NOMO-1 treated with DMSO at 0.1 percent for 48 hours (cell line): ENCODE data around the gene DNAJB8.

ENCODE experiments used
- DNase-seq: peaks from one replicate; lab custom pipeline; 2025; ENCODE audit not compliant: unreplicated experiment; lab: John Stamatoyannopoulos, UW

DNAJB8 gene

DNA sequence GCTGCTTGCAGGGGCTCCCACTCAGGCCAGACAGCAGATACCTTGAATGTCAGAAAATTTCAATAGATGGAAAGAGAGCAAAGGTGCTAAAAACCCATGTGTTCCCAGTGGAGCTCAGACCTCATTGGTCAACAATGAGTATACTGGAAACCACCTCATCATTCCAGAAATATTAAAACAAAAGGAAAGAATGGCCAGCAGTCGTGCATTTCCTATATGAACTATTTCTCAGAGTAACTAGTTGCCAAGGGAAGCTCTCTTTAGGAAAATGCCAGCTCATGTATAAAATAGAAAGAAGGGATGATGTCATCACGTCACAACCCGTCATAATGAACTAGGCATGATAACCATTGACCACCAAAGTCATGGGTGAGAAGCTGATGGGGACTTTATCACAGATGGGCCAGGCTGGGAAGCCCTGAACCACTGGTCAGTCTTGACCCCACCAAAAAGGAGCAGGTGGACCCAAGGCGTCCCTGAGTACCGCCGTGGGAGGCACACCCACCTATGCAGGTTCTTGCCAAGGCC lies 17.5 kb downstream of the DNAJB8 start:
- DNase-seq: no peak

DNA sequence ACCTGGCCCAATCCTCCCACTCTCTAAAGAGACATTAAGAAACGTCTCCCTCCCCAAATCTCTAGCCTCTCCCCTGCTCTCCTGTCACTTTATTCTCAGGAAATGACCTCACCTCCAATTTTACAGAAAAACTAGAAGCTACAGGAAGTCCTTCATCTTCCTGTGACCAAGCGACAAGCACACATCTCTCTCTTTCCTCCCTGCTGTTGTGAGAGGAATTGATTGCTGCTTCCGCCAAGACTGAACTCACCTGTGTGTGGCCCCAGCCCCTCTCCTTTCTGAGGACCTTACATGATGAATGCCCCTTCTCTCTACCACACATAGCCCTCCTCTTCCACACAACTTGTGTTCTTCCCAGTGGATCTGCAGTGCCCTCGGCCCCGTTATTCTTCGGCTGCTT lies 18.2 kb downstream of the DNAJB8 start:
- DNase-seq: peak; percentile 21

- no peak for DNase-seq
Measured at GRCh38 chr3:128447561-128448013, 19.1 kb downstream of the DNAJB8 start.

- no peak for DNase-seq
Measured at GRCh38 chr3:128446821-128447220, 19.9 kb downstream of the DNAJB8 start.

DNA sequence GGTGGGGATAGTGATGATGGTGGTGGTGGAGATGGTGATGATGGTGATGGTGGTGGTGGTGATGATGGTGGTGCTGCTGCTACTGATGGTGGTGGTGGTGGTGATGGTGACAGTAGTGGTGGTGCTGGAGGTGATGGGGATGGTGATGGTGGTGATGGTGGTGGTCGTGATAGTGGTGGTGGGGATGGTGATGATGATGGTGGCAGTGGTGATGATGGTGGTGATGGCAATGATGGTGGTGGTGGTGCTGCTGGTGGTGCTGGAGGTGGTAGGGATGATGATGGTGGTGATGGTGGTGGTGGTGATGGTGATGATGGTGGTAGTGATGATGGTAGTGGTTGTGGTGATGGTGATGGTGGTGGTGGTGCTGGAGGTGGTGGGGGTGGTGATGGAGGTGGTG lies 21.3 kb downstream of the DNAJB8 start:
- DNase-seq: no peak

DNA sequence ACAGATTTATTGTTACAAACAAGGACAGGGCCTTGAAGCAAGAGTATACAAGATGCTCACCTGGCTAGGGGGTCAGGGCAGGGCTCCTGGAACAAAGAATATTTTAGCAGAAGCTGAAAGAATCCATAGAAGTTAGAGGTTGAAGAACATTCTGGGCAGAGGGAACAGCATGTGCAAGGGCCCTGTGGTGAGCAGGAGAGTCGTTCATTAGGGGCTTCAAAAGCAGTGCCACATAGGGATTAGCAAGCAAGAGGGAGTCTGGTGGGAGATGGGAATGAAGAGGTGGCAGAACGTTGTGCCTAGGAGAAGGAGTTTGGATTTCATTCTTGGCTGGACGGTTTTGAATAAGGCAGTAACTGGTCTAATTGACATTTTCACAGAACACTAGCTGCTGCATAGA lies 22.9 kb downstream of the DNAJB8 start:
- no peak for DNase-seq

DNA sequence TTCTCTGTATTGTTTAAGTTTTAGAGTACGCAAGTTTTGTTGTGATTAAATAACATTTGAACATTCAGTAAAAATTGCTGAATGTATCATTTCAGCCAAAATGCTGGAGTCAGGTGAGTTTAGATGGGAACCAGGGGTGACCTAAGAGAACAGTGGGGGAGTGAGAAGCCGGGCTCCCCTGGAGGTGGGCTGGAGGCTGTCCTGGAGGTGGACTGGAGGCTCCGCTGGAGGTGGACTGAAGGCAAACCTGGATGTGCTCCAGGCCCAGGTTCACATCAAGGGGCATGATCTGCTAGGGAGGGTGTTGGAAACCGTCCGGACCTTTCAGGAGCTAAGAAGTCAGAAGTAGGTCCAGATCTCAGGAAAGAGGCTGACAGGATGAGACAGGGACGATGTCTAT lies 23.7 kb downstream of the DNAJB8 start:
- DNase-seq: no peak

GRCh38 chr3:128442070-128442469 lies 24.6 kb downstream of the DNAJB8 start:
- no peak for DNase-seq

DNA sequence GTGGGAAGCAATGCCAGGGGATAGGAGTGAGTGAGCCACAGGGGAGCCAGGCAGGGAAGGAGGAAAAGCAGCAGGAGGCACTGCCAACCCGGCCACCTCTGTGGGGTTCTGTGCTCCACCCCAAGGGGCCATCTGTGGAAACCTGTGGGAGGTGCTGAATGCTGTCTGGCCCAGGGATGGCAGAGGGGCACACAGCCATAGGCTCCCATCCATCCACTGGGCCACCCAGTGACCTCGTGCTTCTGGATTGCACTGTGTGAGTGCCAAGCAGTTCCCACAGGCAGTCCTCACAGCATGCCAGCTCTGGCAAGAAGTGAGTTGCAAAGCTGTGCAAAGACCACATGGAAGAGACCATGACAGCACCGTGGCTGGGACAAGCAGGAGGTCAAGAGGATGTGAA lies 27.5 kb downstream of the DNAJB8 start:
- DNase-seq: no peak

GRCh38 chr3:128438488-128439072 lies 28.1 kb downstream of the DNAJB8 start:
- no peak for DNase-seq

GRCh38 chr3:128436214-128436613 lies 30.5 kb downstream of the DNAJB8 start:
- no peak for DNase-seq

- no peak for DNase-seq
Measured at GRCh38 chr3:128435561-128435960, 31.1 kb downstream of the DNAJB8 start.

DNA sequence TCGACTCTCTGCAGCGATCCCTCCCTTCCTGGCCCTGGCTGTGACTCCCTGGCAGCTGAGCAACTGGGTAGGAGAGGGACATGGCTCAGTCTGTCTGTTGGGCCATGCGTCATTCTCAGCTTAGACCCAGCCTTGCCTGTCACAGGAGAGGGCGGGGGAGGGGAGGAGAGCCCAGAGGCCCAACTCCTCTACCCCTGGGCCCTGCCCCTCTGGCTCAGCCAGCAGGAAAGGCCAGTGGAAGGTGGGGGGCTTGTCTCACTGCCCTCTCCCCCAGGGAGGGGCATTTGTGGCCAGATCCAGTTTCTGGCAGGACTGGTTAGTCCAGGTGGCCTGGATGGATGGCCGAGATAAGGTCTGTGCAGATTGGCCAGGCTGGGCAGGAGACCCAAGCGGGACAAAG lies 31.6 kb downstream of the DNAJB8 start:
- no peak for DNase-seq

DNA sequence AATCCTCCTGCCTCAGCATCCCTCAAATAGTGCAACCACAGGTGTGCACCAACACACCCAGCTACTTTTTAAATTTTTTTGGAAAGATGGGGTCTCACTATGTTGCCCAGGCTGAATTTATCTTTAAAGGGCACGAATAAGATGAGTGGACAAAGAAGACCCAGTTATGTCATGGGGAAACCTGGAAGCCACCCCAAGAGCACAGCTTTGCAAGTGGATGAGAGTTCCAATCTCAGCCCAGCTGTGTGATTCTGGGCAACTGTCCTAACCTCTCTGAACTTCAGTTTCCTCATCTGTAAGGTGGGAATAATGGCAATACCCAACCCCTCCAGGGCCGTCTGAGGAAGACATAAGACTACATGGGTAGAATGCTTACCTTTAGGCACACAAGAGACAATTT lies 32.2 kb downstream of the DNAJB8 start:
- DNase-seq: no peak

GRCh38 chr3:128433837-128434165 lies 32.9 kb downstream of the DNAJB8 start:
- DNase-seq: no peak

DNA sequence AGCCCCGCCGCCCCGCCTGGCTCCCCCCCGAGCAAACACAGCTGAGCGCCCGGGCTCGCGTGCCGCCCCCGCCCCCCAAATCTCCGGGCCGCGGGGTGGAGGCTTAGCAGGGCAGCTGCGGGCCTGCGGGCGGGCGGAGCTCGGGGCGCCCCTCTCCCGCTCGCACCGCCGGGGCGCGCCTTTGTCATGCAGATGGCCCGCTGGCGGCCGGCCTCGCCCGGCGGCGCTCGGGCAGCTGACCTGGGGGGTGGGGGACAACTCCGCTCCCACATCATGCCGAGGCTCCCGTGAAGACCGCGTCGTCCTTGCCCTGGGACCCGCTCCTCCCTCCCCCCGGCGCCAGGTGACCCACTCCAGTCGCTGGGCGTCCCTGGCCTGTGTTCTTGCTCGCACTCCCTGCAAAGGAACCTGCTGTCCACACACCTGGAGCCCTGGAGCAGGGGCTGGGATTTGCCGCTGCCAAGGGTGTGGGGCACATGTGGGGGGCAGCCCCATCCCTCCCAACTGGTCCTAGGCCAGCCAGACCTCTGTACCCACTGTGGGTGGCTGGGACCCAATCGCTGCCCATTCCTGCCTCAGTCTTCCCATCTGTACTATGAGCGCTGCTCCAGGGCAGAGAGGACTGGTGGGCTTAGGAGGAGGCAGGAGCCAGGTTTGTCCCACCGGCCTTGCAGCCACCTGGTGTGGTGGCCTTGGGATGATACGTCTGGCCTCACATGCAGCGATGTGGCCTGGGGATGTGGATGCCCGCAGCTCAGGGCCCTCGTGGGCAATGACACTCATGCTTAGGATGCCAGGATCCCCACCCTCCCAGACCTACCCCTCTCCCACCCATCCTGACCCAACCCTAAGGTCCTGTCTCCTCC lies 33.5 kb downstream of the DNAJB8 start:
- no peak for DNase-seq

DNA sequence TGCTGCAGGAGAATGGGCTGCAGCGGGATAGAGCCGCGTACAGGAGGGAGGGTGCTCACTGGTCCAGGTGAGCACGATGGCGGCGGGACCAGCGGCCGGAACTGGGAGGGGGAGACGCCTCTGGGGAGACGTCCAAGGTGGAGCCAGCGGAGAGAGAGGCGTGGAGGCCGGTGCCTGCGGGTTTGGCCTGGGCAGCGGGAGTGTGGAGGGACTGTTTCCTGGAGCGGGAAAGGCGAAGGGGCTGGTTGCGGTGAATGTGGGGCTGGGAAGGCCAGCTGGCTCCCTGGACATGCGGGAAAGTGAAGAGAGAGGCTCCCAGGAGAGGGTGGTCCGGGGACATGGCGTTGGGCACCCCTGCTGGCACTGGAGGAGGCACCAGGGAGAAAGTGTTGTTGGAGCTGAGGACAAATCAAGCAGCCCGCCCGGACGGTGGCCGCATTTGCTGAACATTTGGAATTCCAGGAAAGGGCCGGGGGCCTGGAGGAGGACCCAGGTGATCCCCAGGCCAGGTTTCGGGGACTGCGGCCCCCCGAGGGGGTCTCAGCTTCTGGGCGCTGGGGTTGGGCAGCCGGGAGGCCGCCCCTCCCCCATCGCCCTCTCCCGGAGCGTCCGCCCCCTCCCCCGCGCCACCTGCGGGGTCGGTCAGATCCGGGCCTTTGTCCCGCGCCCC lies 34.3 kb downstream of the DNAJB8 start:
- no peak for DNase-seq

DNA sequence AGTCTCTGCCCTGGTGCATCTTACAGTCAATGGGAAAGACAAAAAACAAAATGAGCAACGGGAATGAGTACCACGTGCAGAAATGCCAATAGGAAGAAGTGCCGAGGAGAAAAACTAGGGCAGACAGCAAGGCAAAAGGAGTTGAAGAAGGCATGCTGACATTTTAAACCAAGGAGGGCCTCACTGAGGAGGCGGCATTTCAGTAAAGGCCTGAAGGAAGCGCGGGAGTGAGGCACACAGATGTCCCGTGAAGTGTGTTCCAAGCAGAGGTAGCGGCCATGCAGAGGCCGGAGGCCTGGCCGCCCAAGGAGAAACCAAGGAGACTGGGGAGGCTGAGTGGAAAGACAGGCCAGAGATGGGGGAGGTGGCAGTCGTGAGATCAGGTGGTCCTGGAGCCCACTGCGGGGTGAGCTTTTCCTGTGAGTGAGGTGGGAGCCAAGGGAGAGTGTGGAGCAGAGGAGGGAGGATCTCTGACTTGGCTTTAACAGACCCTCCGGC lies 34.8 kb downstream of the DNAJB8 start:
- DNase-seq: no peak

DNA sequence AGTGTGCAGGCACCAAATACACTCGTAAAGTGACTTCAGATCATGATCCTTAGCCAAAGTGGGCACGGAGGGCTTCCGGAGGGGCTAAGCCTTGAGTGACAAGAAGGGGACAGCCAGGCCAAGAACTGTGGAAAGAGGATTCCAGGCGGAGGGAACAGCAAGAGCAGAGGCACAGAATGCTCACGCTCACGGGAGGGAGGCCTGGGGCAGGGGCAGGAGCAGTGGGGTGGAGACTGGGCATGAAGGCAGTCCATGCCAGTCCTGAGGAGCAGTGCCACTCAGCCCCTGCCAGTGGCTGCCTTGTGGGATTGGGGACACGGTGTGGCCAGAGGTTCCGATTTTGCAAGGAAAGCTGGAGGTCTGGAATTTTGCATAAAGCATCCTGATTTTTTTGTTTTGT lies 36.0 kb downstream of the DNAJB8 start:
- no peak for DNase-seq

GRCh38 chr3:128430301-128430700 lies 36.4 kb downstream of the DNAJB8 start:
- no peak for DNase-seq

DNA sequence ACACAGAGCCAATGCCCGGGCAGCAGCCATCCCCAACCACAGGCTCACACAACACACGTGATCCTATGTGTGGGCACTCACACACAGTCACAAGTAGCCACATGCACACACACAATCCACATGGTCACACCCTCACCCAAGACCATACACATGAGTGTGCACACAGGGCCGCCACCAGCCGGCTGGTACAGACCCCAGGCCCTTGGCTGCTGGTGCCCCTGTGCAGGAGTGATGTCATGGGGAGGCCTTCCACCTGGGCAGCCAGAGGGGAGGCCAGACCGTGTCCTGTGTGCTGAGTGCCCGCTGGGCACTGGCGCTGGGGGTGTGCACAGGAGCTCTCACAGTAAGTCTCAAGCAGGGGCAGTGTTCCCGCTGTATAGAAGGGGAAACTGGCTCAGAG lies 36.9 kb downstream of the DNAJB8 start:
- DNase-seq: no peak

DNA sequence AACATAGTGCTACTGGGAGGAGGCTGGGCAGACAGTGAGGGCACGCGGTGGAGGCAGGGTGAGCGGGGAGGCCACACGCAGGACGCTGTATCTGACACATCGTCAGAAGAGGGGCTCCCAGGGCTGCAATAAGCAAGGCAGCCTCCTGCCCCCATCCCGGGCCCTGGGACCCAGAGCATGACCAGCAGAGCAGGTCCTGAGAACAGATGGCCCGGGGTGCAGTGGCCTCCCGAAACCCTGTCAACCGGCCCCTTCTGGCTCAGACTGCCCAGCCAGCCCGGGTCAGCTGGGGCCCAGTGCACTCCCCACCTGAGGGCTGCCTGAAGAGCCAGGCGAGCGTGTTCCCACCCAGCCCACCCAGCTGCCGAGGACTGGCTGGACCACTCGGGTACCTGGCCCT lies 37.4 kb downstream of the DNAJB8 start:
- DNase-seq: no peak
